NCI-H526 (cell line): ENCODE measurements around the gene SNCAIP.

Experiments used
- DNase-seq, 2 experiments: peaks; one replicate each; lab custom pipeline; 2025; lab: John Stamatoyannopoulos, UW

The SNCAIP gene

DNA sequence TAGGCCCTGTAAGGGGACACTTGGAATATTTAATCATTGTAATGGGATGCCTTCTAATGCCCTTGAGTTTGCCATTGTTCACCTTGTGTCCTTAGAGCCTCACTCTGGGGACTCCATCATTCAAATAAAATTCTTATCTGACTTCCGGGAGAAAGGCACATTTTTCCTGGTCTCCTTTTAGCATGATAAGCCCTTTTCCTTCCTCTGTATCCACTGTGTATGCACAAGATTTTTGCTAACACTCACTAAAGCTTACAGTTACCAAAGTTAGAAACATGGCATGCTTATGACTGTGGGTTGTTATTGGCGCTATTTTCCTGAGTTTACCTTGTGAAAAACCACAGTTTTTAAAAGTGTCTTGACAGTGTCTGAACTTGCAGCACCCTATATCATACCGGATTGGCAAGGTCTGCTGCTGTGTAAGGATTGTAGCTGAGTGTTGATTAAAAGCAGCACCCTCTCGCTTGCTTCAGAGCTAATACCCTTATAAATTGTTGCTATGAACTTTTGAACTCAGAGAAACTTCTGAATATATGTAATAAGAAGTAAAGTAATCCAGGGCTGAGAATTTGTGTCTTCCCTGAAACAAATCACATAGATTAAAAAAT lies 46.4 kb downstream of the SNCAIP start:
- no peak for DNase-seq

DNA sequence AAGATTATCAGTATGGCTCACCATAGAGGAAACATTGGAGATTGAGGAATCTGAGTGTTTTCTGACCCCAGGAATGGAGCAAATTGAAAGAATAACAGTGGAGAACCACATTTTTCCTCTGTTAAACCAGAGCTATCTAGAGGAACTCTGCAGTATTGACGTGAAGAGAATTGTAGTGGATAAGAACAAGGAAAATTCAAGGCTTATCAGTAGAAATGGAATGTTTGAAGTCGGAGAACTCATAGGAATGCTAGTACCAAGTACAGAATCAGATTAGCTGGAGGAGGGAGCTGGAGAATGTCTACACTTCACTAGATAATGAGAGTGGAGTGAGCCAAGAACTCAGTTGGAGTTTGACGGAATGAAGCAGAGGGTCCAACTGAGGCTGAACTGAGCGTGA lies 50.3 kb downstream of the SNCAIP start:
- no peak for DNase-seq

DNA sequence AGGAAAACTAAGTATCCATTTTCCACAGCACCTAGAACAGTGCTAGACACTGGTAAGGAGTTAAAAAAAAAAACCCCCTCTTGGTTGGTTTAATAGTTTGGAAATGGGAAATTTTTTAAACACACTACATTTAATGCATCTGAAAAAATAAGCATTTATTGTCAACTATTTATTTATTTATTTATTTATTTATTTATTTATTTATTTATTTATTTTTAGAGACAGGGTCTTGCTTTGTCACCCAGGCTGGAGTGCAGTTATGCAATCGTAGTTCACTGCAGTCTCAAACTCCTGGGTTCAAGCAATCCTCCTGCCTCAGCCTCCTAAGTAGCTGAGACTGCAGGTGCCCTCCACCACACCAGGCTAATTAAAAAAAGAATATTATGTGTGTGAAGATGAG lies 51.6 kb downstream of the SNCAIP start:
- DNase-seq = no peak

DNA sequence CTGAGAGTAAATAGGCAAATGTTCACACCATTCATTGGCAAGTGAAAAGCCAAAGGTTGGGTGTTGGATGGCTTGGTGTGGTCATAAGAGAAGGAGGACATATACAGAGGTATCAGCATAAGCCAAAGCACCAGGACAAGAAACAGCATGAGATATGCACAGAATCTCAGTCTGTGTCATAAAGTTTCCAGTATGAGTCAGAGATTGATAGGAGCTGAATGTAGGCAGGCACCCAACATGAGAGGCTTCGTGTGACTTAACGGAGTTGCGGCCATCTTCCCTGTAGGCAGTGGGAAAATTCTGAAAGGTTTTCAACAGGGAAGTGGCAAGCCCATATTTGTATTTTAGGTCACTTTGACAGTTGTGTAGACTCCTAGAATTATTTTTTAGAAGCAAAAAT lies 54.5 kb downstream of the SNCAIP start:
- no peak for DNase-seq

DNA sequence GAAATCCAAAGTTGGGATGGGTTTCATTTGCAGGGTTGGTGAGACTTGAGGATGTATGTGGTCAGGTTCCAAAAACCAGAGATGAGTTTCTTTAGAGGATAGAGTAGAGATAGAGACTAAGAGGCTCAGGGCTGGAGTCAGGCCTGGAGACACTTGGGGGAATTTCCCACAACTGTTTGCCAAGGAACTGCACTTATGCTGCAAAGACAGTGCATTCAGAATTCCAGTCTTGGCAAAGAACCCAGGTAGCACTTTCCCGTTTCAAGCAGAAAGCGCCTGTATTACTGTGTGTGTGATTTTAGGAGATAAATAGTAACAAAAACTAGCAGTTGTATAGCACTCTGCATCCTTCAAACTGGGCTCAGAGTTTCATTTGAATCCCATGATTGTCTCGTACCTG lies 55.4 kb downstream of the SNCAIP start:
- DNase-seq = no peak

DNA sequence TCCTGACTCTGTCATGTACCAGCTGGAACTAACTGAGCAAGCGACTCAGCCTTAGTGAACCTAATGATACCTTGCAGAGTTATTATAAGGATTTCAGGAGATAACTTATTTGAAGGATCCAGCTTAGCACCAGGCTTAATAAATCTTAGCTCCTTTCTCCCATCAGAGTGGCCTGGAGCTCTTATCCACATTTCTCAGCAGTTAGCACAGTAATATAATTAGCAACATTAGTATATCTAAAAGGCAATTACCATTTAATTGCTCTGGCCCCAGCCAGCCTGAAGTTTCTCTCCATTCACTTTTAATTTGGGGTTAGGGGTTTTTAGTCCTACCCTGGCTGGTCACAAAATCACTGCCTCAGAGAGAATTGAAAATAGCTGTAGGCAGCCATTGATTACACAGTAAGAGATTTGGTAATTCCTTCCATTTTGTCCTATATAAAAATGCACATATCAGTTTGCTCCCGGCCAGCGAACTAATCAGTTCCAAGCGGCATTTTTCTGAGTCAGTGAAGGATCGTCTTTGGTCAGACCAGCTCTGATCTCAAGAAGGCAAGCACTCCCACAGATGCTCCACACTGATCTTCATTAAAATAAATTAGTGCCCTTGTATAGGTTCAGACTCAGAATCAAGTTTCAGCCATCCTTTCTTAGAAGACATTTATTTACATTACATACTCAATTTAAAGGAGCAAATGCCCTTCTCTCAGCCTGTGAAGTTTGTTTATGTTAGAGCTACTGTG lies 56.6 kb downstream of the SNCAIP start:
- no peak for DNase-seq

DNA sequence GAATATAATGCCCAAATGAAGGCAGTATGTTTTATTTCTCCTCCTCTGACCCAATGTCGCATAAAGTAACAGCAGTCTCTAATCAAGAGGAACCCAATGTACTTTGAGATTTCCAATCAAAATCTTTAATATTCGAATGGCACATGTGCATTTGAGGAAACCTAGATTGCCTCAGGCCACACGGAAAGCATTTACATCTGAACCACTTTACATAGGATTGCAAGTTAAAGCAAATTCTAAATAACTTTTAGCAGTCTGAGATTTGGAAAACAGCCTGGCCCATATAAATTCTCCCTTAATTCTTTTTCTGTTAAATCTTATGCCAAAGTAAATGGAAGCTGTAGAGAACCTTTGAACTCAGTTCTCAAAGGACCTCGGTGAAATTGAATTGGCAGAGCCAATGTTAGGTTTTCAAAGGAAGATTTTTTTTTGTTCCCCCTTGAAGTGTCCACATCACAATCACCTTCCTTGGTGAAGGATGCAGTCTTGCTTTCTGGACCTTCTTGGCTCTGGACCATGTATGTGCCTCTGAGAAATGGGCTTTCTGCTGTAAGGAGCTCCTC lies 57.3 kb downstream of the SNCAIP start:
- no peak for DNase-seq

DNA sequence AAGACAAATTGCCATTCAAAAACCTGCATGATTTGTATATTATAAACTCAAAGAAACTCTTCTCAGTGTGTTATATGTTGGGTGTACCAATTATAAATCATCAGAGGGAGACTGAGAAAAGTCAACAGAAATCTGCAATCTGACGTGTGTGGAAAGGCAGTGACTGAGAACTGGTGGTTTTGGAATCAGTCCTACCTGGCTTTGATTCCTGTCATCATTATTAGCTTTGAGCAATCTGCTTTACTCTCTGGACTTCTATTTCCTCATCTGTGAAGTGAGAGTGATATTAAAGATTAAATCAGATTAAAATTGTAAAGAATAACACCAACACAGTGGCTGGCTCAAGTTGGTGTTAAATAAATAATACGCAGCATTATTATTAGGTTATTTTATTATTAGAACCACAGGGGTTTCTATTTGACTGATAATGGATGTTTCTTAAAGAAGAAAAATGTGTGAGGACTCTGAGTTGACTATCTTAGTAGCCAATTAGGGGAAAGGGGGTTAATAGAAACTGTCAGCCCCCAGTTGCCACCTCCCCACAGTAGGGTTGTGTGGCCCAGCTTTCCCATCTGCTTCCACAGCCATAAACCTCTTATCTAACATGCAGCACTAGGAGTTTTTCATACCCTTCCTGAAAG lies 59.6 kb downstream of the SNCAIP start:
- DNase-seq = no peak

DNA sequence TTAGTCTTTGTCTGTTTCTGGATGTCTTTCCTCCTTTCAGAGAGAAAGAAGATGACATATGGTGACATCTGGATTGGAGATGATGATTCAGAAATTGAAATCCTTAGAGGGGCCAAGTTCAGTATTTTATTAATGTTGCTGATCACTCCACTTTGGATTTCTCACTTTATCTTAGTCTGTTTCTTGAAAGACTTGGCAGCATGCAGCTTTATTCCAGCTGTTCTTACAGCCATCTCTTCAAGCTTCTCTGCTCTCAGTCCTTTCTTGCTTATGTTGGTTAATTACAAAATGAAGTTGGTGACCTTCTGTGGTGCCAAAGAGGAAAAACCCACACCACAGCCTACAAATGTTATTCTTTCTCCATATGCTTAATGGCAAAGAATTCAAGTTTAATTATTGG lies 62.1 kb downstream of the SNCAIP start:
- DNase-seq = no peak

DNA sequence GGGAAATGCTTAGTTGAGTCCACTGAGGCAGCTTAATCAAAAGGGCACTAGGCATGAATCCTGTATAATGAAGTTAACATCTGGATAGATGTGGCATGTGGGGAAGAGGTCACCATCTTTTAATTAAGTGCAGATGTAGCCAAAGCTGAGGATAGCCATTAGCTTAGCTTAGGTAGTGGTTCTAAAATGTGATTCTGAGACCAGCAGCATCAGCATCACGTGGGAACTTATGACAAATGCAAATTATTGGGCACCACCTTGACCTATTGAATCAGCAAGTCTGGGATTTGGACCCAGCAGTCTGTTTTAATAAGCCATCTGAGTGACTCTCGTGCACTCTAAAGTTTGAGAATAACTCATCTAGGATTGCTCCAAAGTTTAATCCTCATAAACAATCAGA lies 63.8 kb downstream of the SNCAIP start:
- DNase-seq = no peak

DNA sequence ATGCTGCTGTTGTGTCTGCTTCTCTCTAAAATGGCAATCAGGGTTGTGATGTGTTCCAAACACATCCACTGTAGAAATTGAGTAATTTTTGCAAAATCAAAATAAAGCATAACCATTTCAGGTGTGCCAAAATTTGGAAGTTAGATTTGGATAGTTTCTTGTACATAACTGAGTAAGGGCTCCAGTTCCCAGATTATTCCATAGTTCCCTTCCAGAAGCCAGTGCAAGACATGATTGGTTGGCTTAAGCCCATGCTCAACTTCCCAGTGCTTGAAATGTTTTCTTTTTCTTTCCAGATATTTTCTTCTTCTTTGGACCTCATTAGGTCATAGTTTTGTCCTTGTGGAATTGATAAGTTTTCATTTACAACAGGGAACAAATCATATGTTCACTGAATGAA lies 64.2 kb downstream of the SNCAIP start:
- no peak for DNase-seq

DNA sequence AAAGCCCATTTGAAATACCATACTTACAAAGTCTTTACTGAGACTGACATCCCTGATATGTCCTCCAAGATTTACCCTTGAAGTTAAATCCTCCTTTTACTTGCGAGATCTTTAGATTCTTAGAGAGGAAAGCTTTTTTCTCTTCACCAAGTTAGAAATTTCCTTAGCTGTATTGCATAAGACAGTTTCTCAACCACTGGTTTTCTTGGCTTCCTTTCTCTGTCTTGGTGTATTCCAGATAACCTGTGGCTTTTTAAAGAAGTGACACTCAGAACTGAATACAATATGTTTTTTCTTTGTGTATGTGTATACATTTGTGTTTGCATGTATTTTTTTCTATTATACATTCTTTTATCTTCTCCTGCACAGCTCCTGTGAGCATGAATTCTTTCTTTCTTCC lies 65.0 kb downstream of the SNCAIP start:
- no peak for DNase-seq

DNA sequence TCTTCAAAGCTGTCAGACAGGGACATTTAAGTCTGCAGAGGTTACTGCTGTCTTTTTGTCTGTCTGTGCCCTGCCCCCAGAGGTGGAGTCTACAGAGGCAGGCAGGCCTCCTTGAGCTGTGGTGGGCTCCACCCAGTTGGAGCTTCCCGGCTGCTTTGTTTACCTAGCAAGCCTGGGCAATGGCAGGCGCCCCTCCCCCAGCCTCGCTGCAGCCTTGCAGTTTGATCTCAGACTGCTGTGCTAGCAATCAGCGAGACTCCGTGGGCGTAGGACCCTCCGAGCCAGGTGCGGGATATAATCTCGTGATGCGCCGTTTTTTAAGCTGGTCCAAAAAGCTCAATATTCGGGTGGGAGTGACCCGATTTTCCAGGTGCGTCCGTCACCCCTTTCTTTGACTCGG lies 70.9 kb downstream of the SNCAIP start:
- DNase-seq = peak in 1 of 2 experiments; percentile 11

DNA sequence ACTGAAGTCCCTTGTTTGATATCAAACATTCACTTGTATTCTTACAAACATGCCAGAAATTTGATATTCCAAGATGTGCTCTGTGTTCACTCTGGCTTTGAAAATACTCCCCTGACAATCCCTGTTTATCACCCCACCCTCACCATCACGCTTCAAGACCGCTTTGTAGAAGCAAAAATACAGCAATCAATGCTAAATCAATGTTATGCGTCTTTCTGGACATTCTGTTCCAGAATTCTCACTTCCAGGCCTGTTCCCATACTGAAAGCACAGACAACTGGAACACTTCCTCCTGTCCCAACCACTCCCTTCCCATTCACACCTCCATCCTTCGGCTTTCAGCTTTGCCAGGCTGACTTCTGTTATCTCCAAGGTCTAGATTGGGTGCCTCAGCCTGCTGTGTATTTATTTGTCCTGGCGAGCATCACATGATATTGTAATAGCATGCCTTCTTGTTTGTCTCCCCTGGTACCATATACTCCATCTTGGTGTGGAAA lies 72.8 kb downstream of the SNCAIP start:
- DNase-seq = no peak

DNA sequence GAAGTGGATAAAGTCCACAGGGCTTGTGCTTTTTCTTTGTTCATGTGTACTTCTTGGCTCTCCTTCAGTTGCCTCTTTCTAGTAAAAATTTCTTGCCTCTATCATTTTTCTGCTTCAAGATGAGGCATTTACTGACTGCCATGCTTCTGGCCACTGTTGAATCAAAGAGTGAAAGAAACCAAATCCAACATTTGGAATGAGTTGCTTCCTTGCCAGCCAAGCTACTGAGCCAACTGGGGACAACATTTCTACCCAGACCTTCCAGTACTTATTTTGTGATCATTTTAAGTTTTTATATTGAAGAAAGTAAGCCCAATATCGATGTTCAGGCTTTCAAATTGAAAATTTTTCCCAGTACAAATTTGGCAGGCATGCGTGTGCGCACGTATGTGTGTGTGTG lies 73.2 kb downstream of the SNCAIP start:
- no peak for DNase-seq

DNA sequence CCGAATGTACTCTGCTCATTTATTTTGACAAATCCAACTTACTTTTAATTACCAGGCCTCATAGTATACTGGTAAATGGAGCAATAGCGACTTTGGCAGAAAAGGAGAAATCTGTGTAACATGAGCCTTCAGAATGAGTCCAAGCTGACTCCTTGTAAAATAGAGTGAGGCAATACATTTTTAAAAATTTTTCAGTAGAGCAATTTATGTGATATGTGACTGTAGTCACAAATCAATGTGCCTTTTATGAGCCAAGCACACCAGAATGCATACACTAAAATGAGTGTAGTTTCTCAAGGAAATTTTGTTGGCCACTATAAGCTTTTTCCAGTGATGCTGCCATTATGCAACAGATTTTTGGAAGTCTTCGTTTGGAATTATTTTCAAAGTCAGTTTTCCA lies 73.8 kb downstream of the SNCAIP start:
- DNase-seq = no peak

DNA sequence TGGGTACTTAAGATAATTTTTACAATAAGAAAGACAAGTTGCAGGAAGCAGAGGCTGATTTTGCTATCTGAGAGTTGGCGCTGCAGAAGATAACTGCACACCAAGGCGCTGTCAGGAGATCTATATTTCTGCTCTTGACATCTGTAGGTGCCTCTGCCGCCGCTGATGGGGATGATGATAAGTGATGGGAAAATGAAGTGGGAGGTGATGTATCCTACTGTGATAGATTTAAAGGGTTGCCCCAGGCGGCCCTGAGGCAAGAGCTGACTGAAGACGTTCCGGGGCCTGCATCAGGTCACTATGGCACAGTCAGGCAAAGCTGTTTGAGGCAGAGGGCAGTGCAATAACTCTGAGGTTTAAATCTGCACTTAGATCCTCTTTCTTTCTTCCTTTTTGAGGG lies 78.1 kb downstream of the SNCAIP start:
- no peak for DNase-seq

DNA sequence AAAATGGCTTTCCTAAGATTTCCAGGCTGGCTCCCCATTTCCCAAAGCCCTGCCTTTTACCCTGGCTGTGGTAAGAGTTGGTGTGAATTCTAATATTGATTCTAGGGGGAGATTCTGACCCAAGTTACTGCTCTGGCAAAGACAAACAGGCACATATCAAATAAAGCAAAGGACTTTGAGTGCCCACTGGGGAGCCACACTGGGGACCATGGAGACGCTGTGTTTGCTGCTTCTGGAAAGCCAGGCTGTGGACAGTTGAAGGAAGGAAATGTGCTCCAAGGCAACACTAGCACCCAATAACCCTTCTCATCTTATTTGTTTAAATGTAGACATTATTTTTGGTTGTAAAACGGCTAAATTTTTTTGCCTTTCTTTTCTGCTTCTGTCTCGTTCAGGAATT lies 78.7 kb downstream of the SNCAIP start:
- no peak for DNase-seq

DNA sequence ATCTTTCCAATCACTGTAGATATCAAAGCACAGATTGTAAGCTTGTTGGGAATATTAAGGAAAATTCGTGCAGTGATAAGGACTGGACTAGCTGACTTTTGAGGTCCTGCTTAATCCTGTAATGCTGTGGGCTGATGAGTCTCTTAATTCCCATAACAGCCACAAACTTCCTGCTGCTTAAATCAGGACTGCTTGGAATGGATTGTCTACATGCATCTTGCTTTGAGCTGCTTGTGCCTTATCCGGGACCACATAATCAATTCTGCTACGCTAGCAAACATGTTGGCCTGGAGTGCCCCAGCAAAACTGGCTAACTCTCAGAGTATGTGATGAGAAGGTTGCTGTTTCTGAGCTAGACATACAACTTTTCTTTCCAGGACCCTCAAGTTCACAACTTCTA lies 79.6 kb downstream of the SNCAIP start:
- DNase-seq = no peak

DNA sequence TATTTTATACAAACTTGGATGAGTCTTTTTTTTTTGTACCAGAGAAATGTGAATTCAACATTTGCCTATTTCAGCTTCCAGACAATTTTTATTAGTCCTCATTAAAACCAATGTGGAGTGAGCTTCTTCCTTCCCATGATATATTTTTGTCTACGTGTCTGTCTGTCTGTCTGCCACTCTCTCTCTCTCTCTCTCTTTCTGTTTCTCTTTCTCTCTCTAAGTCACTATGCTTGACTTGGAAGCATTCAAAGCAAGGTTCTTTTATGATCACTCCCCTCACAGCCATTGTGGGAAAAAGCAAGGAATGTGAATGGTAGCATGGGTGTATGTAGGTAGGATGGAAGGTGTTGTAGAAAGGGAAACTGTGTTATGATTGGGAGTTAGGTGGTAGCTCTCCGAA lies 80.2 kb downstream of the SNCAIP start:
- DNase-seq = no peak

DNA sequence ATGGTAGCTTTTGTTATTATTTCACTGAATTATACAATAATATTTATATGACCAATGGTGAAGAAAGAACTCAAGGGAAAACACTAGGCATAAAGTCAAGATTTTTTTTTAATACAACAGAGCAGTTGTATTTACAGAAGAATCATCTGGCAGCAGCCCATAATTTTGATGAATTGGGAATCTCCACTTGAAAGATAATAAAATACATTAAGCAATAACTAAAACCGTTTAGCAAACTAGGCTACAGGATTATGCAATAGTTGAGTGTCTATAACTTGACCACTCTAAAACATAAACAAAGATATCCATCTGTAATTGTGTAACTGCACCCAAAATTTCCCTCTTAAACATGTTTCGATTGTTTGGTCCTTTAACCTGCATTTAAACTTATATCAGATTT lies 80.8 kb downstream of the SNCAIP start:
- DNase-seq = no peak

DNA sequence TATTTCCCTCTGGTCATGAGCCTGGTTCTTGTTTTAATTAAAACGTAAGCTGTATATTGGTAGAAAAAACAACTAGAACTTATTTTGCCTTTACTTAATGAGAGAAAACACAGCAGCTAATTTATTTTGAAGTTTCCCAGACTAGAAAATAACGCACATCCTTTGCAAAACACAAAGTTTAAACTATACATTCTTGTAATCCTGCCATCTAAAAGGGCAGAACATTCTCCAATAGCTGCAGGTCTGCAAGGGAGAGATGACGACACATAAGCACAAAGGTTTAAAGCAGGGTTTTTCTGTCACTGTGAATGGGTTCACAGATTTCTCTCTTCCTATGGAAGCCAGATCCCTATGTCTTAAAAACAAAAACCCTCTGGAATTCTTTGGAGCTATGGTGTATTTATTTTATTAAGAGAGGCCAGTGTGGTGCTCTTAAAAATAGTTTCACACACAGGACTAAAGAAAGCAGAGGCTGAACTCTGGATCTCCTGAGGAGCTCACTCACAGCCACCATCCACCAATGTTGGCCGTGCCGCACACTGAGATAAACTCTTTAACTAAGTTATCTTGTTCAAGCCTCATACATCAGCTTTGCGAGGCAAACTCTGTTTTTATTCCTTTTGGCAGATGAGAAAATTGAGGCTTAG lies 82.4 kb downstream of the SNCAIP start:
- no peak for DNase-seq

DNA sequence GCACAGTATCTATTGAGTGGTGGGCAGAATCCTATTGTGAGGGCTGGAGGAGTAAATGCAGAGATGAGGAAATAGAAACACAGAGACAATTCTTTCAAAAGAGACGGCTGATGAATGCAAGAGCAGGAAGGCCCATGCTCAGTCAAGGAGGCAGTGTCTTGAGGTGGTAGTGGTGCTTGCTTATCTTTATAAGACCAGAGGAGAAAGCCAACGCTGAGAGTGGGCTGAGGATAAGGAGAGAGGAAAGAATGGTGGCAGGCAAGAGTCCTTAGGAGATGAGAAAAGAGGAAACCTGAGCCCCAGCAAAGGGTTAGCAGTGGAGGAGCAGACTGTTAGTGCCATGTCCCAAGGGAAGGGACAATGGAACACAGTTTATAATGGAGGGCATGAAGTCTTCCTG lies 86.0 kb downstream of the SNCAIP start:
- no peak for DNase-seq
